GM21528 (cell line): ENCODE data around the gene PRICKLE2.

Experiments used
- ATAC-seq: cut with Tn5 transposase; IDR thresholded peaks from one replicate; pipeline ENCODE4 v1.9.1; 2021; ENCODE audit warnings: mild to moderate bottlenecking, moderate library complexity; ENCODE audit not compliant: unreplicated experiment, low FRiP score

The PRICKLE2 gene

DNA sequence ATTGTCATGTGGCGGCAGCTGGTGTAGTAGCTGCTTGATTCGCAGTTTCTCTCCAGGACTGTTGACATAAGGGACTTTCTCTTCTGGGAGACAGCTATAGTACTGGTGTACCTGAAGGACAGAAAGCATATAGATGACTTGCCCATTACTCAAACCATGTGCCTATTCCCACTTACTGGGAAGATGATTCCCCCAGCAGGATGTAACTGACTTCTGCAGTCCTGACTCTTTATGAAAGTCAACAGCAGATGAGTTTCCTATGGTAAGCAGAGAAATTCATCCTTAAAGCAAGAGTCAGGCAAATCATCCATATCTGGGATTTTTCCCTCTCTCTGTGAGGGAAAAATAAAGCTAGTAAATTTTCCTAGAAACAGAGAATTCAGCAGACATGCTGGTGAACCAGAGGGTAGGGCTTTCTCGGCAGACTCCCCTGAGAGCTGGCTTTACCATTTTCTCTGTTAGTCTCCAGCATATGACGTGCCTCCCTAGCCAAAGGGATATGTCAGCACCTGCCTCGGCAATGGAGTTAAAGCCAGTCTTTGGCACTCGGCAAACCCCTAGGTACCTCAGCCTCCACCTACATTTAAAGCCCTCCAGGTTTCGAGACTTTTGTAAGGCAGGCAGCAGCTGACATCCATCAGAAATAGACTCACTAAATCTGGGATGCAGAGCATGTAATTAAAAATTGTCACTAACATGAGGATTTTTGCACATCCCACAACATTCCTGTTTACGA lies 62.1 kb downstream of the PRICKLE2 start:
- no peak for ATAC-seq

DNA sequence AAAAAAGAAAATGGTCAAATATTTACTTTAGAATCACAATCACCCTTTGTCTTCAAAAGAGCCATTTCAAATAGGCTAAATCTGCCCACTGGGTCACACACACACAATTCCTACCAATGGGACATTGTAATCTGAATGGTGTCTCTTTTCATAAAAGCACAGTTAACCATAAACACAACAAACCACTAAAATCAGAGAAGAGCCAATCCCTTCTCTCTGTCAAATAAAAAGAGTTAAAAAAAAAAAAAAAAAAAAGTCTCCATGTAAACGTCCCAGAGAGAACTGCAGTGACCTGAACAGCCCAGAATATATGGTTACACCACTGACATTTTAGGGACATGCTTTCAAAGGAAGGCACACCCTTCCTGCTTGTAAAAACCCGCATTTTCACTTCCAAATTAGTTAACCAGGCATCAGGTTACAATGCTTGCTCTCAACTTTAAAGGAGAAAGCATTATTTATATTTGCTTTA lies 63.7 kb downstream of the PRICKLE2 start:
- no peak for ATAC-seq

DNA sequence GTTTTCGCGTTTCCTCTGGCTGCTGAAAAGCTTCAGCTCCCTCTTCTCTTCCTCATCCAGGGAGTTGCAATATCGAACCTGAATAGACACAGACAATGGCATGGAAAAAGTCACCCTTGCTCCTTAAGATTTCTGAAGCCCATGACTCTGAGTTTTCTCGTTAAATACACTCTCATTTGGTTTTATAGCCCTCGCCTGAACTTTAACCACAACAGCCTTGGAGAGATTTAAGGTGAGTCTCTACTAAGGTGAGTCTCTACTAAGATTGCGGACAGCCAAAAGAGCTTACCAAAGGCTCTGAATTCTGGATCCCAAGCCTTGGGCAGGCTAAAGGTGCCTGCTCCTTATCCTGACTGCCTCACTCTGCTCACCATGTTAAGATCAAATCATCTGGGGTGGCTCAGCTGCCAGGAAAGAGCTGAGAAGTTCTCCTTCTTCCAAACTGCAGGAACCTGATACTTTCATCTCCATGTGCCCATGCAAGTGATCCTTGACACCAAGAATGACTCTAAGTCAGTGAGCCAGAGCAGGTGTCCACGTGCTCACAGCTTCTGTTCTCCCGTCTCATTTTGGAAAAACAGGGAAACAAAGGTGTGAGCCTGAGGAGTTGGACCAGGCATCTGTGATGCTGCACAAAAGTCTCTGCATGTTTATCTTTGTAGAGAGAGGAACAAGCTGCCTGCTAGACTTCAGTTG lies 65.1 kb downstream of the PRICKLE2 start:
- no peak for ATAC-seq

DNA sequence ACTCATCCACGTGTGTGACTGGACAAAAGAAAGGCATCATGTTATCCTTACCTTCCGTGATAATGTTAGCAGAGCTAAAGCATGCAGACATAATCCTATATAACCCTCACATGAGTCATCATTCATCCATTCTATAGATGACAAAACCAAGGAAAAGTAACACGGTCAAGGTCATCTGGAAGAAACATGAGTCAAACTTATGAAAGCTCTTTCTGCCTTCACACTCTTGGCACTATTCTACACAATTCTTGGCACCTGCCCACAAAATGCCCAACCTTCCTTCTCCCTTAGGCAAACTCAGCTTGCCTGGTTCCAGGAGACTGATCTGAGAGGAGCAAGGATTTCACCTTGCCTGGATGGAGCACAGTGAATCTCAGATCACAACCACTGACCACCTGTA lies 66.9 kb downstream of the PRICKLE2 start:
- no peak for ATAC-seq

DNA sequence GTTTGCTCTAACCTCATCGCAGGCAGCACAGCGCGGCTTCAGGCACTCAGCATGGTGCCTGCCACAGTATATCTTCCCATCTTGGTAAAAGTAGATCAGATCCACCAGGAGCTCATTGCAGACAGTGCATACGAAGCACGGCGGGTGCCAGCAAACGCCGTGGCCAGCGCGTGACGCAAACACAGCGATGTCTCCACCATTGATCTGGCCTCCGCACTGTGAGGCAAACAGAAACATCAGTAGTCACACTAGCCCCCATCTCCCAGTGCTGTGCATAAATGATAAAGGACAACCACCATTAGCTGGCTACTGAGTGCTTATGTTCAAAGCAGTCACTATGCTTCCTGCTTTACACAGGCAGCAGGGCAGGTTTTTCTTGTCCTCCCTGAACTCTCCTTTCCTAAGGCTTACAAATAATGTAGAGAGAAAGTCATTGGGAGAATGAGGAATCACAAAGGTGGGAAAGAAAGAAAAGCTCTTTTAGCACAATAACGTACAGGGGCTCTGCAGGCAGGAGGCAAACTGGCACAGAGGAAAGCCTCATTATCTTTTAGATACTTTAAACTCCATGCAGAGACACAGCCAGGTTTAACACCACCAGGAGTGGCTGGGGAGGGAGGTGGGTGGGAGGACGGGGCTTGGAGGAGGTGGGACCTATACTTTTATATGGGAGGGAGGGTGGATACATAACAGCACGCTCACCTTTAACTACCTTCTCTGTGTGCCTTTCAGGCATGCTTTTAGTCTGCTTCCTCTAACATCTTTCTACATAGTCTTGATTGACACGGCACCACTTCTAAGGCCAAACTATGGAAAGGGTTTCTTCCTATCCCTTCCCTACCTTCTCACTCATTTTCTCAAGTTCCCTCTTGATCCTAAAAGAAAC lies 67.9 kb downstream of the PRICKLE2 start:
- ATAC-seq: no peak

DNA sequence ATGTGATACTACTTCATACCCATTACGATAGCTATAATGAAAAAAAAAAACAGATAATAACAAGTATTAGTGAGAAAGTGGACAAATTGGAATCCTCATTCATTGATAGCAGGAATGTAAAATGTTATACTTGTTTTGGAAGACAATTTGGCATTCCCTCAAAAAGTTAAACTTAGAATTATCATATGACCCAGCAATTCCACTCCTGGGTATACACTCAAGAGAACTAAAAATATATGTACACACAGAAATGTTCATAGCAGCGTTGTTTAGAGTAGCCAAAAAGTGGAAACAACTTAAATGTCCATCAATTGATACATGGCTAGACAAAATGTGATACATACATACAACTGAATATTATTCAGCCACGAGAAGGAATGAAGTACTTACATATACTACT lies 69.9 kb downstream of the PRICKLE2 start:
- no peak for ATAC-seq

DNA sequence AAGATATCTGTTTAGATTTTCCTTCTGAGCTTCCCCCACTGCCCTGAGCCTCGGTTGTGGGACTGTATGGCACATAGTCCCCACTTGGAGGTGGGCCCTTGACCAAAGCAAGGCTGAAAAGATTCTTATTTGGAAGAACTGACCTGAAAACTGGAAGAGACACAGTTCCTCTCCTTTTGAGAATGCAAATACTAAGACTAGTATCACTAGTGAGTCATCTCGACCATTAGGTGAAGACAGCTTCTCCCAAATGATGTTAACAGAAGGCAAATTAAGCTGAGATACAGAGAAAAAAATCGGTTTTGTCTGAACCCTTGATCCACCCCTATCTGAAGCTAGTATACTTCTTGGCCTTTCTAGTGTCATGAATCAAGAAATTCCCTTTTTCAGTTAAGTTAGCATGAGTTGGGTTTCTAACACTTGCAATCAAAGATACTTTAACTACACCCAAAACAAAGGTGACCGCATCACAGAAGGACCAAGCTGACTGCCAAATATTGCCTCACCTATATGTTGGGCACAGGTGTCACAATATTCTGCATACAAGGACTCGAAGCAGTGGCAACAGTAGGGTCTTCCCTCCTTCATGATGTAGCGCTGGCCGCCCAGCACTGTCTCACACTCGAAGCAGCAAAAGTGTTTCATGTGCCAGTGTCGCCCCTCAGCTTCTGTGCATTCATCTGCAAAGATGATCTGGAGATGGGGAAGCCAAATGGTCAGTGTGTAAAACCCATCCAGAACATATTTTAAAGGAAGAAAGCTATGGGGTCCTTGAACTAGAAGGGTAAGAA lies 72.4 kb downstream of the PRICKLE2 start:
- ATAC-seq: no peak

DNA sequence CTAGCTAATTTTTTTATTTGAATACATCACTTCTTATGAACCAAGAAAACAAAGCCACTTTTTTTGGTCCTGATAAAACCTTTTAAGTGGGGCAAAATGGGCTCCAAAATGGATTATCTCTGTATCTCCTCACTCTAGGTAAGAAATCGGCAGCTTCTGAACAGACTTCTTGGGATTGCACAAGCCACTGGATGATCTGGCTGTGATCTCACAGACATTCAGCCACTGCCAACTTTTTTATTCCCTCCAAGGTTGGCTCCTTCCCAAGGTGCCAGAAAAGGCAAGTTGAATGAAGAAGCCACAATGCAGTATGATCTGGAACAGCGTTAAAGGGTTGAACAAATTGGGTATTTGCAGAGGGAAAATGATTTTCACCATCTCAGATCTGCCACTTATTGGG lies 73.2 kb downstream of the PRICKLE2 start:
- no peak for ATAC-seq

DNA sequence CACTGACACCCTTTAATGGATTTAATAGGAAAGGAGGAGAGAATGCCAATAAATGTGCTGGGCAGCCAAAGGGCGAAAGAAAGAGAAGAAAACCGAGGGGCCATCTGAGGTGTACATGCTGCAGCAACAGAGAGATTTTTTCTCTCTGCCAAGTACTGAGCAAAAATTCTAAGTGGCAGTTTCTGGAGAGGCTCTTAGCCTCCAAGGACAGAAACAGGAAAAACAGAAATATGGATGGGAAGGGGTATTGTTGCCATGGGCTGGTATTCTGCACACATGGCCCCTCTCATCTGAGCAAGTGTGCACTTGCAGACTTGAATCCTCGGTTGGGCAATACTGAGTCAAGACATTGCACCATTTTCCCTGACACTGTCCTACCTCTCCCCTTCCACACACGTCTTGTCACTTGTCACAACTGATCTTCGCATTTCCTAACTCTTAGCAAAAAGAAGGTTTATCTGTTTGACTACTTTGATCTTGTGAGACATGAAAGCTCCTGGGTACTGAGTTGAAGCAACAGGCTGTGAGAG lies 73.9 kb downstream of the PRICKLE2 start:
- no peak for ATAC-seq

DNA sequence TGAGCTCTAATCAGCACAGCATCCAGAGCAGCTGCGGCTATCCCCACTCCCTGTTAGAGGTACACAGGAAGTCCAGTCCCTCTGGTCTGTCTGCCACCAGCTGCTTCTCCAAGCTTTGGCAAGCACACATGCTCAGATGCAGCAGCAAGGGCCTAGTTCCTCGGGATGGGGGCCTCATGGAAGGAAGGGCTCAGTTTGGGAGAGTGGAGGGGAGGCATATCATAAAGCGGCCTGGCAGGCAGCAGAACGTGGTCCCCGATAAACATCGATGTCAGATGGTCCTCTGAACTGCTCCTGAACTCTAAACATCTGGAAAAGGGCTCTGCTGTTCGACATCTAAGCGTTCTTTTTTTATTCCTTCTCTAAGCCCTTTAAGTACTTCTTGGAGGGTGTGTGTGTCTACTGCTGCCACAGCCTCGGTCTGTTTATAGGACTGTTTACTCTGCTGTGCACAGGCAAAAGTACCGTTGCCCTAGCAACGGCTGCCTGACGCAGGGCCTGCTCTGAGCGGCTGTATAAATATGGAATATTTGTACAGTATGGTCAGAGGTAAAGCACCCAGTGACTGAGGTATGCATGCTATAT lies 74.6 kb downstream of the PRICKLE2 start:
- ATAC-seq: no peak

DNA sequence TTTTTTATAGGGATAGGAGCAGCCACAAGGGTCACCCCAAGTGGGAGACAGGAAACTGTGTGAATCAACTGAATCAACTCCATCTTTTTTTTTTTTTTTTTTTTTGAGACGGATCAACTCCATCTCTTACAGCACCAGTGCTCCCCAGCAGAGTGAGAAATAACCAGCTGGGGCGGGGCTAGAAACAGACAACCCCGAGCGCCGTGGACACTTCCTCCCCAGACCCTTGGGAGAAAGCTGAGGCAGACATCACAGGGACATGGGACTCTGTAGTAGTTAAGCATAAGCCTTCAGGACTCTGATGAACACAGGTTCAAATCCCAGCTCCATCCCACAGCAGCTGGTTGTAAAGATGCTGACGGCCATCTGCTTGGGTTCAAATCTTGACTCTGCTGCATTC lies 75.4 kb downstream of the PRICKLE2 start:
- ATAC-seq: no peak

DNA sequence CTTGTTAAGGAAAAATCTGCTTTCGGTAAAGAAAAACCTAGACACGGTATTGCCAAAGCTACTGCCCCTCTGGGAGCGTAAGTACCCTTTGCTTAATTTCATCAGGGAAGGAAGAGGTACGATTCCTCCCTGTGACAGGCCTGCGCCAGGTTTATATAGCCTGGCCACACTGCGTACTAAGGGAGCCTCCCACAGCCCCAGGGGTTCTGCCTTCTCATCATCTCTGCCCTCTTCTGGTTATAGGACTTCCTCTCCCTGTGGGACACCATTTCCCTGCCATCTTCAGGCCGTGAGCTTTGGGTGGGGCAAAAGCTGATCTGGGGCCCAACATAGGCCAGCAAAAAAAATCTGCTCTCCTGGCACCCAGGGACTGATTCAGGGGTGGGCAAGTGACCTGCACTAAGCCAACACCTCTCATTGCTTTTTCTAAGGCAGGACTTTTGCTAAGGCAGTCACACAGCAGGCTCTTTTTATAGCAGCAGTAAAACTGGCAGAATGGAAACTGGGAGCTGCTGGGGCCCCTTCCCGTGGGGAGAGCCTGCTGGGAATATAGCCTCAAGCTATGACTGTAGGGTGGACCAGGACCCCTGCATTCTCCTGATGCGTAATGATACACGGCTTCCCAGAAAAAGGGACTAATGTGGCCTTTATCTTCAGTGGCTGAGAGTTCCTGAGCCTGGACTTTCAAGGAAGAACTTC lies 76.2 kb downstream of the PRICKLE2 start:
- ATAC-seq: no peak

DNA sequence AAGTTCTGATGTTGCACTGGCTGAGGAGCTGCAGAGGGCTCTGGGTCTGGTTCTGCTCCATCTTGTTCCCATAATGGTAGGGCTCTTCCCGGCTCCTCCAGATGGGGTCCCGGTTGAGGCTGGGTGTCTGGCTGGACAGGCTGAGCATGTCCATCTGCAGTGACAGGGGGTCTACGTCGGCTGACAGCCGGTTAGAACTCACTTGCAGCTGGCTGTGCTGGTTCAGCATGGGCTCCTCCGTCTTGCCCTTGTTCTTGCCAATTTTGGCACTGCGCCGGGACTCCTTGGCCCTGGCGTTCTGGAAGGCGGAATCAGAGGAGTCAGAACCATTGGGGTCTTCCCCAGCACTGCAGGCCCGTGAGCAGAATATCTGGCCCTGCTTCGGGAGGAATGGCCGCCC lies 78.1 kb downstream of the PRICKLE2 start:
- no peak for ATAC-seq

DNA sequence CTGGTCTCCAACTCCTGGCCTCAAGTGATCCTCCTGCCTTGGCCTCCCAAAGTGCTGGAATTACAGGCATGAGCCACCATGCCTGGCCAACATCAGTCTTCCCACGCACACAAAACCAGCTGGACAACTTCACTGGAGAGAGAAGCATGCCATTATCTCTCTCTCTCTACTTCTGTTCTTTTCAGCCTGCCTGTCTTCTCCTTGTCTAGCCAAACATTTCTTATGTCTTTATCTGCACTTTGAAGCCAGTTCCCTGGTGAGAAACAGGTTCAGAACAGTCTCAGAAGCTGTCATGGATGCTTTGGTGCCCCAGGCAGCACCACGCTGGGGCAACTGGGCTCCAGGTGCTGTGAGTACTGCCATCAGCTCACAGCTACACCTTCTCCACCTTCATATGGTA lies 79.8 kb downstream of the PRICKLE2 start:
- ATAC-seq: no peak

DNA sequence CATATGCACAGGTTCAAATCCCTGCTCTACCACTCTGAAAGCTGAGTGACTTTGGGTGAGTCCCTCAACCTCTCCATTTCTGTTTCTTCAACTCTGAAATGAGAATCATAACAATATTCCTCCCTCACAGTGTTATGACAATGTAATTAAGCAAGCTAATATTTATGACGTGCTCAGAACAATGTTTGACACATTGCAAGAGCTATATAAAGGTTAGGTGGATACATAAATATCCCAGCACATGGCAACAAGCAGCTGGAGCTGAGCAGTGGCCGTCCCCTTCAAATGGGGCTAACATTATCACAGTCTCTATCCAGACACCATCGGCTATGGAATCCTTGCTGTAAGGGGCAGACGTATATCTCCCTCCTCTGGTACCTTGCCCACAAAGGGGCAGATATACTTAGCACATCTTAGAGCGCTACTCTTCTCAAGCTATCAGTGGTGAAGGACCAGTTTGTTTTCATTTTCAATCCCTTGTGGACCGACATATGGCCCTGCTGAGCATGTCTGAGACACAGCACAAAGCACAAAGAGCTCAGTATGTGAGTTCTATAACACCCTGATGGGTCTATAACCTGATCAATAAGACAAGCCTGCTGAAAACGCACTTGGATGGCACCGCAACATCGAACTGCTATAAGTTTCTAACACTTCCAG lies 80.9 kb downstream of the PRICKLE2 start:
- no peak for ATAC-seq

DNA sequence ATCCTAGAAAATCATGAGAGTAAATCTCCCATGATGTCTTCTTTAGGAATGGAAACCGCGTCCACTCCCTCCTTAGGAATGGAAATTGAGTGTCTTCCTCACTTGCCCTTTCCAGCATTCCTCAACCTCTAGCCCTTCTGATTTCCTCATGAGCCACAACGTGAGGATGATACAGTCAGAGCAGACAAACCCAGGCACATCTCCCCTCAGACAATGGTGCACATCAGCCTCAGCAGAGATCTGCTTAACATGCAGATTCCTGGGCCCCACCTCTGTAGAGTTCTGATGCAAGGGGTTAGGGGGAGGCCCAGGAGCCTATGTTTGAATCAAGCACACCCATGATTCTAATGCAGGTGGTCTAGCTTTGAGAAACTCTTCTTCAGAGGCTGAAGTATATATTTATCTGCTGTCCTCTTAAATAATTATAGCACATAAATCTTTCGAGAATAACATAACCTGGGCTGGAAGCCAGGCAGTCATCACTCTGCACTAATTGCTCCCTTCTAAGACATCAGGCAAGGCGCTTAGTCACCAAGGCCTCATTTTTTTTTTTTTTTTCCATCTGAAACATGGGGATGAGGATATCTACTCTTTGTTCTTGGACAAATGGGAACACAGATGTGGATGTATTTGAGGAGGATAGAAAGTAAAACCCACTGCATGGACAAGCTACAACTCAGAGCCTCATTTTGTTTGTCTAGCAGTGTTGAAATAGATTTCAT lies 81.7 kb downstream of the PRICKLE2 start:
- ATAC-seq: no peak

DNA sequence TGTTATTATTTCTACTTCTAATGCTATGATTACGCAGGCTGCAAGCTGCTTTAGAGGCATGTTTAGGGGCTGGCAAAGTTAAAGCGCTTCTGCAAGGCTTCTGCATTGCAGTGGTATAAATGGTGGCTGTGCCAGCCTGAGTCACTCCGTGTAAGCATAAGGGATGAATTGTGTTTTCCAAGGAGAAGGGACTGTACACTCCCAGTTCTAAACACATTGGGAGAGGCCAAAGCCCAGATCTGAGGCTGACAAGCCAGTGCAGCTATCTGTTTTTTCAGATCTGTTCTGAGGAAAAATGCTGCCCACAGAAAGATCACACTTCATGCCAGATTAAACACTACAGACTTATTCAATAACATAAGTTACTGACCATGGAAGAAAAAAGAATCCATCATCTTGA lies 83.8 kb downstream of the PRICKLE2 start:
- no peak for ATAC-seq

DNA sequence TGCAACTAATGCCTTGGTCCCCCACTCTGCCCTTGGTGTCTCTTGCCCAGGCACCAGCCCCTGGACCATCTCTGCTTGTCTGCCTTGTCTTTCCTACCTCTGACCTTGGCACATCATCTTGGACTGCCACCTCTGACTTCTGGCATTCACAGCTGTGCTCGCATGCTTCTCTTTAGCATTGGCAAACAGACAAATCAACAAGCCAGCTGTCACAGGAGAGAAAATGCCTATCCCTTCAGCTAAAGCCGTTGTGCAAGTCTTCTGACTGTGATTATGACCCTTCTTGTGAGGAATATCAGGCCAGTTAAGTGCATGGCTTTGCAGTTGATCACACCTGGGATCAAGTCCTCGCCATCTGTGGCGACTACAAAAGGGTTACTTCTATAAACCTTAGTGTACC lies 84.6 kb downstream of the PRICKLE2 start:
- ATAC-seq: no peak
